ENCODE measurements around the gene CCR3.

The CCR3 gene

DNA sequence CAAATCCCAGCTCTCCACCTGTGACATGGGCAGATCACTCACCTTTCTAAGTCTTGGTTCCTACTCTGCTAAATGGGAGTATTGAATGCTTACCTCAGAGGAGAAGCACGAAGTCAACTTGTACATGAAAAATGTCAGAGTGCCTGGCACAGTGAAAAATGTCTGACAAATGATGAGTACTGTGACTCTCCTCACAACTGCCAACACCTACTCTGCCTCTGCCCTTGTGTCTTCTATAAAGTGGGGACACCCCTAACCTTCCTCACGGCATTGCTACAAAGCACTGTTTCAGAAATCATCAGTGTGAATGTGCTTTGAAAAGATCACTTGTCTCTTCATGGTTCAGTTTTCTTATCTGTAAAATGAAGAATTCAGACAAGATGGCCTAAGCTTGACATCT lies 33.2 kb upstream of the CCR3 start:
- DNase-seq (ENCODE audit: low read depth) = no peak
- H3K4me3 ChIP-seq (ENCODE audit: low read depth, low read length) = no peak overlapping the region
- TF ChIP-seq, protein P1, sequence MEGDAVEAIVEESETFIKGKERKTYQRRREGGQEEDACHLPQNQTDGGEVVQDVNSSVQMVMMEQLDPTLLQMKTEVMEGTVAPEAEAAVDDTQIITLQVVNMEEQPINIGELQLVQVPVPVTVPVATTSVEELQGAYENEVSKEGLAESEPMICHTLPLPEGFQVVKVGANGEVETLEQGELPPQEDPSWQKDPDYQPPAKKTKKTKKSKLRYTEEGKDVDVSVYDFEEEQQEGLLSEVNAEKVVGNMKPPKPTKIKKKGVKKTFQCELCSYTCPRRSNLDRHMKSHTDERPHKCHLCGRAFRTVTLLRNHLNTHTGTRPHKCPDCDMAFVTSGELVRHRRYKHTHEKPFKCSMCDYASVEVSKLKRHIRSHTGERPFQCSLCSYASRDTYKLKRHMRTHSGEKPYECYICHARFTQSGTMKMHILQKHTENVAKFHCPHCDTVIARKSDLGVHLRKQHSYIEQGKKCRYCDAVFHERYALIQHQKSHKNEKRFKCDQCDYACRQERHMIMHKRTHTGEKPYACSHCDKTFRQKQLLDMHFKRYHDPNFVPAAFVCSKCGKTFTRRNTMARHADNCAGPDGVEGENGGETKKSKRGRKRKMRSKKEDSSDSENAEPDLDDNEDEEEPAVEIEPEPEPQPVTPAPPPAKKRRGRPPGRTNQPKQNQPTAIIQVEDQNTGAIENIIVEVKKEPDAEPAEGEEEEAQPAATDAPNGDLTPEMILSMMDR (IDR thresholded peaks at IDR 0.05; ENCODE audit: insufficient read depth, low read depth, low read length, missing control alignments) = no peak

DNA sequence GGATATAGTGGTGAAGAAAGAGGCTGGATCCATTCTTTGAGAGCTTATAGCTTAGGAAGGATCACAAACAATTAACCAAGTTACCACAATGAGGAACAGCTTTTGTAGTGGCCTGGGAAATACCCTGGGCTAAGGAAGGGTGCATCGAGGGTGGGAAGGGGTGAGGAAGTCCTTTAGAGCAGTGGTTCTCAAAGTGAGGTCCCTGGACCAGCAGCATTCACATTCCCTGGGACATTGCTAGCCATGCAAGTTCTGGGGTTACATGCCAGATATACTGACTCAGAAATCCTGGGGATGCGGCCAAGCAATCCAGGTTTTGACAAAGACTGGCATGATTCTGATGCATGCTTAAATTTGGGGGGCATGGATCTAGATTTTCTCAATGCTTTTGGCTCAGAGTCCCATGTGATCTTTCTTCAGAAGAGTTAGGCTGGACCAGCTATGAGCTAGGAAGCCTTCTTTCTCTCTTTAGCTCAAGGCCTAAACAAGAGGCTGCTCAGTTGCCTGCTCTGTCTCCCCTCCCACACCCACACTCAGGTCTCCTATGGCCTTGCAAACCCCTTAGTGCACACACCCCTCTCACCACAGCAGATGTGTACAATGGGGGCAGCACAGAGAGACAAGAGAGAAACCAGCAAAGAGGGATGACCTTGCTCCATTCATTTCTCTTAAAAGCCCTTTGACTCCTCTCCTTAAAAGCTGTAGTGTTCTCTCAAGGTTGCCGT lies 32.4 kb upstream of the CCR3 start:
- no peak for DNase-seq (ENCODE audit: low read depth)
- no peak overlapping the region for H3K4me3 ChIP-seq (ENCODE audit: low read depth, low read length)
- TF ChIP-seq, protein P1 (IDR thresholded peaks at IDR 0.05; ENCODE audit: insufficient read depth, low read depth, low read length, missing control alignments) = no peak

DNA sequence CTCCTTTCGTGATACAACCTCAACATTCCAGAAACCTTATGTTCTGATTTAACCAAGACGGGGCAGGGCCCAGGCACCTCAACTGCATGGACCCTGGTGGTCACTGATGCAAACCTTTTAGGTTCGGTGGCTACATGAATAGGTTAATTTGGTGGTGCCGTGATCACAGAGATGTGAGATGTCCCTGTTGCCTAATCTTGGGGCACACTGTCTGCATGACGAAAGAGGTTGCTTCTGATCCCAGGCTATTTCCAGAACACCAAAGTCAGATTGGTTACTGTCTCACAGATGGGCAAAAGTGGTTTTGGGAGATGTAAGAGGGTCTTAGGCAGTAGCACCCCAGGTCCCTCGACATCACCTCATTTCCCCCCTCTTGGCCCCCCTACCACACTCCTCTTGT lies 30.2 kb upstream of the CCR3 start:
- no peak for DNase-seq (ENCODE audit: low read depth)
- TF ChIP-seq, protein P1 (IDR thresholded peaks at IDR 0.05; ENCODE audit: insufficient read depth, low read depth, low read length, missing control alignments) = no peak
- no peak overlapping the region for H3K4me3 ChIP-seq (ENCODE audit: low read depth, low read length)

DNA sequence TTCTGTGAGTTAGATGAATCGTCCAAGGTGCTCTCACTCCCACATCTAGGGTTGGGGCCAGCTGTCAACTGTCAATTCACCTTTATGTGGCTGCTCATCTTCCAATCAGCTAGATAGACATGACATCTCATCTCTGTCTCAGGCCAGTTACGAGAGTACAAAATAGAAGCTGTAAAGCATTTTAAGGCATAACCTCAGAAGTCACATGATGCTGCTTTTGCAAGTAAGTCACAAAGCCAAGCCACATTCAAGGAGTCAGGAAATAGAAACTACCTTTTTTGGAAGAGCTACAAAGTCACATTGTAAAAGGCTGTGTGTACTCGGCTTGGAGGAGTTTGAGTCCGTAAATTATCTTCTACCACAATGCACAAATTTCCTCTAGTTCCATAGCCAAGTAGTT lies 29.1 kb upstream of the CCR3 start:
- TF ChIP-seq, protein P1 (IDR thresholded peaks at IDR 0.05; ENCODE audit: insufficient read depth, low read depth, low read length, missing control alignments) = no peak
- peak; percentile 27 for DNase-seq (ENCODE audit: low read depth)
- no peak overlapping the region for H3K4me3 ChIP-seq (ENCODE audit: low read depth, low read length)

DNA sequence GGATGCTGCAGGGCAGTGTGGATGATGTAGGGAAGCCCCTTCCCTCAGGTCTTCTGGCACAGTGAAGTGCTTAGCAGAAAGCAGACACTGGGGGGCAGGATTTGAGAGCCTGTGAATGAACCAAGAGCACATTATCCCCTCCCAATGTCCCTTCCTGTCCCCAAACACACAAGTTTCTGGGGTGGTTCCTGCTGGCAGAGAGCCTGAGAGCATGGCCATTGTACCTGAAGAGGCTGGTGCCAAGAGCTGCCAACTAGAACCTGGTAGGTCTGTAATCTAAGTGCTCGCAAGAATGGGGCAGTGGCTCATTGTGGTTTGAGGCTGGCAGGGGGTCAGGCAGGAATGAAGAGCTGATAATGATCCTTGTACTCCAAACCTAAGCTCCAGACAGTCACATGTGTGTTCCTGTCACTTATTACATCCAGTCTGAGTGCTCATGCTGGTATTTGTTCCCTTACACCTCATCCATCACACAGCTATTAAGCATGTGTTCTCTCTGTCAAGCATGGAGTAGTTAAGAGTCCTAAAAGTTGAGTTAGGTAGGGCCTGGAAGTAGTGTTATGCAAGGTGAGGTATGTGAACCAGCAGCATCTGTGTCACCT lies 27.4 kb upstream of the CCR3 start:
- TF ChIP-seq, protein P1 (IDR thresholded peaks at IDR 0.05; ENCODE audit: insufficient read depth, low read depth, low read length, missing control alignments) = peak; percentile 61
- no peak overlapping the region for H3K4me3 ChIP-seq (ENCODE audit: low read depth, low read length)
- DNase-seq (ENCODE audit: low read depth) = peak; percentile 56

DNA sequence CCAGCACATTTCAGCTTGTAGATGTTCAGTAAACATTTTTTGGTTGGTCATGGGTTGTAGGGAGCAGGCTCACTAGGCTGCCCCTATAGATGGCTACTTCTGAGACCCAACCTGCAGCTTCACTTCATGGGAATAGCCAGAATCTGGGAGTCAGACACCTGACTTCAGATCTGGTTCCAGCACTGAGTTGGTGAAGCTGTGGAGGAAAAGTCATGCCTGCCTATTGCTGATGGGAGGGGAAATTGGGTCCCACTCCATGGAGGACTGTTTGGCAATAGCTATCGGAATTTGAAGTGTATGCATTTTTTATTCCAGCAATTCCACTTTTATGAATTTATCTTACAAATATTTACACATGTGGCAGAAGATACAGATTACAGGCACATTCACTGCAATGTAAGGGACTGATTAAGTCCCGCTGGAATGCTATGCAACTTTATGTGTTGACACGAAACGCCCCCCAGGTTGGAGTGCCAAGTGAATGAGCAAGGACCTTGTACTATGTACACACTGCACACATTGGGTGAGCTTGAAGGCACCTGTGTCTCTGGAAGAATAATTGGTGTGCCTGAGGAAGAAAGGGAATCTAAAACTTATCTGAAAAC lies 26.3 kb upstream of the CCR3 start:
- TF ChIP-seq, protein P1 (IDR thresholded peaks at IDR 0.05; ENCODE audit: insufficient read depth, low read depth, low read length, missing control alignments) = no peak
- DNase-seq (ENCODE audit: low read depth) = no peak
- no peak overlapping the region for H3K4me3 ChIP-seq (ENCODE audit: low read depth, low read length)

All from GM12865 (cell line).